Stimulated activated naive B cell treated with anti-CD40 and anti-IgM and Interleukin-4, amounts not matched to agents 10 μg/mL and 1 μg/mL and 100 μg/mL, for 72 hours (primary cell): ENCODE measurements around the gene KIAA1671.
"Not testable (repeated sequence)": the region's sequence is repeated elsewhere in the genome, so short reads cannot be mapped to it uniquely, and the experiment has no call there.

ENCODE experiments used
- ATAC-seq, 2 donors: fragments of 150-1000 bp; cut with Tn5 transposase; replicated peaks; 2 replicates each; pipeline ENCODE4 v1.10.0; 2021; ENCODE audit warnings: moderate library complexity in 1 of 2
- DNase-seq: peaks from one replicate; pipeline ENCODE4 v3.0.0; 2021
- H3K27ac Mint-ChIP-seq: one replicate; pipeline ENCODE4 v1.8.0; 2022; ENCODE audit warnings: mild to moderate bottlenecking, mixed read lengths
- H3K27me3 Mint-ChIP-seq, 2 donors: one replicate each; pipeline ENCODE4 v1.8.0; 2022; ENCODE audit warnings: mixed read lengths in 2 of 2
- H3K36me3 Mint-ChIP-seq, 2 donors: one replicate each; pipeline ENCODE4 v1.8.0; 2022; ENCODE audit warnings: mixed read lengths in 2 of 2, mild to moderate bottlenecking in 1 of 2
- H3K4me1 Mint-ChIP-seq, 2 donors: one replicate each; pipeline ENCODE4 v1.8.0; 2022; ENCODE audit warnings: mixed read lengths in 2 of 2, mild to moderate bottlenecking in 1 of 2
- H3K4me3 Mint-ChIP-seq, 2 donors: one replicate each; pipeline ENCODE4 v1.8.0; 2022; ENCODE audit warnings: mild to moderate bottlenecking in 2 of 2, mixed read lengths in 2 of 2, moderate library complexity in 1 of 2
- H3K9me3 Mint-ChIP-seq, 2 donors: one replicate each; pipeline ENCODE4 v1.8.0; 2022; ENCODE audit warnings: mixed read lengths in 2 of 2, mild to moderate bottlenecking in 1 of 2

The KIAA1671 gene

DNA sequence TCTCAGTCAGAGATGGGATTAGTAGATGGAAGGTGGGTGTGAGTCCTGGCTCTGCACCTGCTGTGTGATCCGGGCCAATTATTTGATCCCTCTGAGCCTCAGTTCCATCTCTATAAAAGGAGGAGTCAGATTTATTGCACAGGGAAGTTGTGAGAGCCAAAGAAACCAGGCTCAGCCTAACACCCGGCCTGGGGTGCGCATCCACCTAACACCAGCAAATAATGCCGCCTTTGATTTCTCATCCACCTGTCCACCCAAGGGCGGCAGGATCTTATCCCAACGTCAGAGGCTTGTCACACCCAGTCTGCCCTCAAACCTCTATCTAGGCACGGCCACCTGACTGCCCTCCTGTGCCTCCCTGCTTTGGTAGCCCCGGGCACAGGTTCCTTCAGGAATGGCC, 269.3 kb downstream of the KIAA1671 start:
- ATAC-seq = no peak
- H3K4me3 Mint-ChIP-seq = no peak overlapping the region
- no peaks in the 10 kb centered on the region for H3K9me3 Mint-ChIP-seq
- H3K27ac Mint-ChIP-seq = no peak overlapping the region
- H3K4me1 Mint-ChIP-seq = no peaks in the 10 kb centered on the region
- peaks cover 20 to 22% of the 10 kb centered on the region in 2 donors for H3K27me3 Mint-ChIP-seq
- no peak for DNase-seq
- no peaks in the 10 kb centered on the region for H3K36me3 Mint-ChIP-seq

DNA sequence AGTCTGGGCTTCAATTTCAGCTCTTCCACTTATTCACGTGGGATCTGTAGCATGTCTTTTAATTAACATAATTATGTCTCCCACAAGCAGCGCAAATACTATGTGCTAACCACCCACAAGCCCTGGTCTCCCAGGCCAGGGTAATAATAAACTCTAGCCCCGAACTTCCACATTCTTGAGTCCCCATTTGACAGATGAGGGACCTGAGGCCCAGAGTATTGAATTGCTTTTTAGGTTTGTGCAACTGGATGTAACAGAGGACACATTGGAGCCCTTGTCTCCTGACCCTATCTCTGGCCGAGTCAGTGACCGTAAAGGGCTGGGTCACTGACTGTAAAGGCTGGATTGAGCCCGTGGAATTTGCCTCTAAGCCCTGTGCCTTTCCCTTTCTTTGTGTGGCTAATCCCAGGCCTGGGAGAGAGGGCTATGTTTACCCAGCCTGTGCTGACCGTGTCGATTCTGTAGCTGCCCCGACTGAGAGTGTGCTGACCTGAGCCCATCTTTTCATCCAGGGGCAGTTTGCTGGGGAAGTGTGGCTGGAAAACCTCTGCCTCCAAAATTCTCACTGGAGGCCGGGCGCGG, 270.8 kb downstream of the KIAA1671 start:
- Mint-ChIP-seq H3K27ac (no peak overlapping the region), H3K9me3 (no peaks in the 10 kb centered on the region), H3K36me3 (no peaks in the 10 kb centered on the region), H3K4me1 (no peaks in the 10 kb centered on the region), H3K27me3 (peaks cover 16 to 20% of the 10 kb centered on the region in 2 donors), H3K4me3 (no peak overlapping the region)
- DNase-seq (no peak), ATAC-seq (no peak)

DNA sequence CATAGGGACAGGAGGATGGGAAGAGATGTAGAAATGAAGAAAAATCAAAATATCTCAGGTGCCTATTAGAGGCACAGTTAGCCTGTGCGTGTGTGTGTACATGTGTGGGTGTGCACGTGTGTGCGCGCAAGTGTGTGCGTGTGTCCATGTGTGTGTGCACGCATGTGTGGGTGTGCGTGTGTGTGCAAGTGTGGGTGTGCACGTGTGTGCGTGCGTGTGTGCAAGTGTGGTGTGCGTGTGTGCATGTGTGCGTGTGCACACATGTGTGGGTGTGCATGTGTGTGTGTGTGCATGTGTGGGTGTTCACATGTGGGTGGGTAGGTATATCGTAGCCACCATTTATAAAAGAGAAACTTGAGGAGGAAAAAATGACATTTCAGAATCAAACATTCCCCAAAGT, 276.3 kb downstream of the KIAA1671 start:
- ATAC-seq (no peak), DNase-seq (no peak)
- no peak overlapping the region for H3K27ac Mint-ChIP-seq
- no peak overlapping the region for H3K4me3 Mint-ChIP-seq
- H3K4me1 Mint-ChIP-seq = no peaks in the 10 kb centered on the region
- H3K27me3 Mint-ChIP-seq = peaks cover 25 to 33% of the 10 kb centered on the region in 2 donors
- peaks cover 0 to 2% of the 10 kb centered on the region in 2 donors for H3K36me3 Mint-ChIP-seq
- peaks cover 2 to 3% of the 10 kb centered on the region in 2 donors for H3K9me3 Mint-ChIP-seq

DNA sequence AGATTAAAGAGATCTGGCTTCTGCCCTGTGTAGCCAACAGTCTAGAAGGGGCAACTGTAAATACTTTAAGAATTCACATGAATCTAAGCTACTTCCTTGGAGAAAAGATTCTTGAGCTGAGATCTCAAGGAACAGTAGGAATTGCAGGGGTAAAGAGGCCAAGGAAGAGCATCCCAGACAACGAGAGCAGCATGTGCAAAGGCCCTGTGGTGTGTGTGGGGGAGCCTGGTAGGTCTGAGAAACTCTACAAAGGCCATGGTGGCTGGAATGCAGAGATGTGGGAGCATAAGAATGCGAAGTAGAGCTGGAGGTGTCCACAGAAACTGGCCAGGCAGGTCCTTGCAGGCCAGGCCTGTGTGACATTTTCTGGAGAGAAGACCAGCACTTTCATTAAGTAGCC, 278.2 kb downstream of the KIAA1671 start:
- H3K9me3 Mint-ChIP-seq, H3K4me1 Mint-ChIP-seq, H3K36me3 Mint-ChIP-seq, H3K27ac Mint-ChIP-seq, DNase-seq, ATAC-seq, H3K4me3 Mint-ChIP-seq: not testable (repeated sequence)
- peaks cover 41 to 50% of the 10 kb centered on the region in 2 donors for H3K27me3 Mint-ChIP-seq

DNA sequence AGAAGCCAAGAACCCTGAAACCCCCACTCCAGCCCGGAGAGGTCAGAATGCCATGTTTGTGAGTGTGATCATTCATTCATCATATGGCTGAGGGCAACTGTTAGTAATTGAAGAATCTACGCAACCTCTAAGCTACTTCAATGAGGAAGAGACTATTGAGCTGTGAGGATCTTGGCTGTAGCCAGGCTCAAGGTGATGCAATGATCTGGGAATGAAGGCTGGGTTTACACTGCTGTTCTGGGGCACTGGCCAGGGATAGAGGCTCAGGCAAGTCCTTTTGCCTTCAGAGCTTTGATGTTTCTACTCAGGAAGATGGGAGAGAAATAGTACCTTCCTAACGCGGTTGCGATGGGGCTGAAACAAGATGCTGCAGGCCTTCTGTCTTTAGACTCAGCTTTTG, 279.8 kb downstream of the KIAA1671 start:
- no peak for ATAC-seq
- H3K9me3 Mint-ChIP-seq = peaks cover 3 to 4% of the 10 kb centered on the region in 2 donors
- peaks cover 0 to 3% of the 10 kb centered on the region in 2 donors for H3K36me3 Mint-ChIP-seq
- H3K4me1 Mint-ChIP-seq = peaks cover 5 to 8% of the 10 kb centered on the region in 2 donors
- peaks cover 53 to 65% of the 10 kb centered on the region in 2 donors for H3K27me3 Mint-ChIP-seq
- H3K27ac Mint-ChIP-seq = no peak overlapping the region
- no peak overlapping the region for H3K4me3 Mint-ChIP-seq
- no peak for DNase-seq

DNA sequence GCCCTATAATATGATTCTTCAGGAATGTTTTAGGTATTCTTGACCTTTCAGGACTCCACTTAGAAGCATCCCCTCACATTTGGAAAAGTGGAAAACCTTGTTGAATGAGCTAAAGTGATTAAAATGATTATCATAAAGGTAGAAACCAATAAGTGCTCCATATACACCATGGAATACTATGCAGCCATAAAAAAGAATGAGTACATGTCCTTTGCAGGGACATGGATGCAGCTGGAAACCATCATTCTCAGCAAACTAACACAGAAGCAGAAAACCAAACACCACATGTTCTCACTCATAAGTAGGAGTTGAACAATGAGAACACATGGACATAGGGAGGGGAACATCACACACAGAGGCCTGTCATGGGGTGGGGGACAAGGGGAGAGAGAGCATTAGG, 281.2 kb downstream of the KIAA1671 start:
- H3K9me3 Mint-ChIP-seq, H3K4me3 Mint-ChIP-seq, H3K4me1 Mint-ChIP-seq, ATAC-seq, H3K27ac Mint-ChIP-seq, DNase-seq, H3K36me3 Mint-ChIP-seq: not testable (repeated sequence)
- peaks cover 52 to 68% of the 10 kb centered on the region in 2 donors for H3K27me3 Mint-ChIP-seq

DNA sequence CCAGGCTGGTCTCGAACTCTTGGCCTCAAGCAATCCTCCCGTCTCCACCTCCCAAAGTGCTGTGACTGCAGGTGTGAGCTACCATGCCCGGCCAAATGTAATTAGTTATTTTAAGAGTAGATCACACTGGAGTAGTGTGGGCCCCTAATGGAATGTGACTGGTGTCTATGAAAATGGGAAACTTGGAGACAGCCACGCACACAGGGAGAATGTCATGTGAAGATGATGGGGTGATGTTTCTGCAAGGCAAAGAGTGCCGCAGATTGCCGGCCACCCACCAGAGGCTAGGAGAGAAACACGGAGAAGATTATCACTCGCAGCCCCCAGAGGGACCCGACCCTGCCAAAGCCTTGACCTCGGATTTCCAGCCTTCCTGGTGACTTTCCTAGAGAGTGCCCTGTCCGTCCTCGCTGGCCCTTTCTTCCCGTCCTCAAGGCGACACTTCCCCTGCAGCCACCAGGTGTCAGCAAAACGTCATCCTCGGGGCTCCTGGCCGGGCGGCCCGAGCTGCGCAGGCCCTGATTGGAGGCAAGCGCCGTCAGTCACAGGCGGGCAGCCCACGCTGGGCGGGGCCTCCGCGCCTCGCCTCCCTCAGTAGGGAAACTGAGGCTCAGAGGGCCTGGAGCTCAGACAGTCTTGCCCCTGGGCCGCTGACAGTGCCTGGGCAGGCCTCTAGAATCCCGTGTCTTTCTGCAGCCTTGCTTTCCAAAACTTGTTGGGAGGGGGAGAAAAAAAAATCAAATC, 283.2 kb downstream of the KIAA1671 start:
- DNase-seq = peak; percentile 66
- Mint-ChIP-seq H3K36me3 (peaks cover 0 to 3% of the 10 kb centered on the region in 2 donors), H3K4me1 (peaks cover 7 to 8% of the 10 kb centered on the region in 2 donors), H3K4me3 (no peak overlapping the region), H3K27ac (no peak overlapping the region), H3K27me3 (peaks cover 50 to 71% of the 10 kb centered on the region in 2 donors), H3K9me3 (peaks cover 3 to 4% of the 10 kb centered on the region in 2 donors)
- peak; percentile 95 to 96 for ATAC-seq

DNA sequence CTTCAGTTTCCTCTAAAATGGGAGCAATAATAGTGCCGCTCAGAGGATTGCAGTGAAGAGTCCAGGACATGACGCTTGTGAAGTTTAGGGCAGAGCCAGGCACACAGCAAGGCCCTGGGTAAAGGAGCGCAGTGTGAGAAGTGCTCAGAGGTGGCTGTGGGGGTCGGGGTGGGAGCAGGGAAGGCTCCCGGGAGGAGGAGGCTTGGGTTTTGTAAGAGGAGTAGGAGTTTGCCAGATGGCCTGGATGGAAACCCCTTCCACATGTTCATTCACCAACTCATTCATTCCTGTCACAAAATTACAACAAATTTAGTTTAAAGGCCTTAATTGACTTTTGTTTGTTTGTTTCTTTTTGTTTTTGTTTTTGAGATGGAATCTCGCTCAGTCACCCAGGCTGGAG, 283.9 kb downstream of the KIAA1671 start:
- DNase-seq (no peak), ATAC-seq (no peak)
- no peak overlapping the region for H3K4me3 Mint-ChIP-seq
- H3K36me3 Mint-ChIP-seq = peaks cover 0 to 3% of the 10 kb centered on the region in 2 donors
- H3K27me3 Mint-ChIP-seq = peaks cover 55 to 71% of the 10 kb centered on the region in 2 donors
- peaks cover 3 to 4% of the 10 kb centered on the region in 2 donors for H3K9me3 Mint-ChIP-seq
- peak overlapping the region; percentile 22 for H3K27ac Mint-ChIP-seq
- peaks cover 7 to 8% of the 10 kb centered on the region in 2 donors for H3K4me1 Mint-ChIP-seq

DNA sequence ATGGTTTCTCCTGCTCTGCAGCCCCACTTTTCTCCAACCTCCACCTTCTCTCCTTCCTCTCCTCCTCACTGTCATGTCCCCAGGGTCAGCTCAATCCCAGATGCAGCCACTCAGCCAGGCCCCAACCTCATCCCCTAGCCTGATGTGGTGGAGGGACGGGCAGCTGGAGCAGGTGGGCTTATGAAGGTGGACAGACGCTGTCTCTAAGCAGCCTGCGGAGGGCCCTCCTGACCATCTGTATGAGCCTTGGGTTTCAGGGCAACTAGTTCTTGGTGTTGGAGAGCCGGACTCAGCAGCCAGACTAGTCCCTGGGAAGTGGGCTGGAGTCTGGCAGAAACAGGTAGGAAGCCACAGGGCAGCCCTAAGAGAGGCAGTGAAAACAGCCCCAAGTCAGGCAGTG, 285.0 kb downstream of the KIAA1671 start:
- Mint-ChIP-seq H3K4me3 (no peak overlapping the region), H3K36me3 (peaks cover 0 to 3% of the 10 kb centered on the region in 2 donors), H3K27ac (no peak overlapping the region), H3K9me3 (peaks cover 3 to 4% of the 10 kb centered on the region in 2 donors), H3K4me1 (peaks cover 7 to 8% of the 10 kb centered on the region in 2 donors), H3K27me3 (peaks cover 51 to 60% of the 10 kb centered on the region in 2 donors)
- no peak for ATAC-seq
- no peak for DNase-seq

DNA sequence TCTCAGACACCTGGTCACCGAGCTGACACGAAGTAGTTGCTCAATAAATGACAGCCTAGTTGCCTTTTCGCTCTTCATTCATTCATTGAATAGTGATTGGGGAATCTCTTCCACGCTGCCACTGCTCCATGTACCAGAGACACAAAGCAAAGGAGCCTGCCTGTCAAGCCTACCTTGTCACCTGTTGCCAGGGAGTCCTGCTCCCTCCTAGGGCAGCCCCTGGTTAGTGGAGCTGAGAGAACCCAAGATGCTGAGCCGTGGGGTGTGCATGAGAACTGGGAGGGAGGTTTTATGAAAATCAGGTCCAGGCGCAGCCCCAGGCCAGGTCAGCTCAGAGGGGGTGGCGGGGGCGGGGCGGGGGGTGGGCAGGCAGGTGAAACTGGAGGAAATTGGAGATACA, 285.5 kb downstream of the KIAA1671 start:
- not testable (repeated sequence) for ATAC-seq, DNase-seq, H3K27ac Mint-ChIP-seq, H3K9me3 Mint-ChIP-seq, H3K4me3 Mint-ChIP-seq, H3K4me1 Mint-ChIP-seq, H3K36me3 Mint-ChIP-seq
- peaks cover 47 to 58% of the 10 kb centered on the region in 2 donors for H3K27me3 Mint-ChIP-seq
